ENCODE measurements around the gene KTI12. TPM values are rescaled to one million over a fixed set of nuclear protein-coding genes. Genes with fewer than 3 reads are reported as not detected.

The KTI12 gene
- 17.5 and 18.3 TPM in 2 replicates for total RNA-seq

GRCh38 chr1:52033190-52034049 is at the start of gene KTI12:
KTI12 (minus strand) TSS chr1:52033810; CDS start chr1:52033761, 49 bp downstream.

DNA sequence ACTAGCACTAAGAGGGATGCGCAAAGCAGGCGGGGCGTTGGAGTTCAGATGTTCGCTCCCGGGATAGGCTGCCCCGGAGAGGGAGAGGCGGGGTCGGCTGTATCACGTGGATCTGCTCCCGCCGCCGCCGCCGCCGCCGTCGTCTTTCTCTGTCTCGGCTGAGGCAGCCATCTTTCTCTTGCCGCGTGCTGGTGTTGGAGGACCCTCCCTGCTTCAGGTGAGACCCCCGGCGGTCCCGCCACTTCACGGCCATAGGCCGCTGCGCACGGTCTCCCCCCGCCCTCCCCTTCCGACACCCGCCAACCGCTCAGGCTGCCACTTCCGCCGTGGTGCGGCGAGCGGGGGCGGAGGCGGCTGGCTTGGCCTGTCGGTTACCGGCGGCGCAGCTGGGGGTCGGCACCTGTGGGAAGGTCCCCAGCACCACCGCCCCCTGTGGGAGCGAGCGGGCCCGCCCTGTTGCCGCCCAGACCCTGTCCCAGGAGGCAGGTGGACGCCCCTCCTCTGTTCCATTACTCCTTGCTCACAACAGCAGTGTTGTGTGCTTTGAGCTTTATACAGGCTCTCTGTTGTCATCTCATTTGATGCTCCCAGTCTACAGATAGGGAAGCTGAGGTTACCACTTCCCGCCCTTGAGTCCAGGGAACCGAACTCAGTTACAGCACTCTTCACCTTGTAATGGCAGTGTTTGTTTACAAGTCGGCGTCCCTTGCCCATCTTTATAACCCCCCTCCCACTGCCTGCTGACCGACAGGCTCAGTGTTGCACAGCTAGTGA is 22.7 kb upstream of the KTI12 start, which contains the start of gene BTF3L4:
BTF3L4 (plus strand) TSS at position 133 of the 774 bp plus-strand sequence. CDS start 3,553 bp downstream, outside the sequence.

DNA sequence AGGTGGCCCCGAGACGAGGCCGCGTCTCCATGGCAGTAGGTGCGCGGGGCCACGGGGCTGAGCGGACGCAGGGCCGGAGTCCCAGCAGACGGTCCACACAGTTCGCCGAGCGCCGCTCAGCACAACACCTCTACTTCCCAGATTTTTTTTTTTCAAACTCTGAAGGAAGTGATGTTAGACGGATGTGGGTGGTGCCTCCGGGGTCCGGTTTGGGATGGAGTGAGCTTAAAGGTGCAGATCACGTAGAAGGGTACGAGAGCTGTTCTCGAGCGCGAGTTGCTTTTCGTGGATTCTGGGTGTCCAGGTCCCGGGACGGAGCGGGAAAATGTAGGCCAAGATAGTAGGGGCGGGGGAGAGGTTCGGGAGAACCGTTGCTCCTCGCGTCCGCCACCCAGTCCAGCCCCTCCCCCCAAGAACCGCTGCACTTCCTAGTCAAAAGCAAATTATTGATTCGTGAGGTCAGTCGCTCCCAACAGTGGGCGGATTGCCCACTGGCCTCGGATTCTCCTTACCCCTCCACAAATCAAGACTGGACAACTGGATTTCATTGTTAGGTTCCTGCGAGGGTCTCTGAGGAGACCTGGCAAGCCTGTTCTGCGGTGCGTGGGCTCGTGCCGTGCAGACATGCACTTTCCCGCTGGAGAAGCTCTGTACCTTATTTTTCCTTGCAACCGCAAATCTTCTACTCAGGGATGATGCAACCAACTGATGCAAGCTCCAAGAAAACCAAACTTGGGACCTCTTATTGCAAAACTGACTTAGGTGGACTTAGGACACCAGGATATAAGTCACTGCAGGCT is 21.7 kb upstream of the KTI12 start, which contains the start of gene TXNDC12:
TXNDC12 (minus strand) TSS at position 126 of the 800 bp plus-strand sequence; CDS start at position 31, 95 bp downstream.

DNA sequence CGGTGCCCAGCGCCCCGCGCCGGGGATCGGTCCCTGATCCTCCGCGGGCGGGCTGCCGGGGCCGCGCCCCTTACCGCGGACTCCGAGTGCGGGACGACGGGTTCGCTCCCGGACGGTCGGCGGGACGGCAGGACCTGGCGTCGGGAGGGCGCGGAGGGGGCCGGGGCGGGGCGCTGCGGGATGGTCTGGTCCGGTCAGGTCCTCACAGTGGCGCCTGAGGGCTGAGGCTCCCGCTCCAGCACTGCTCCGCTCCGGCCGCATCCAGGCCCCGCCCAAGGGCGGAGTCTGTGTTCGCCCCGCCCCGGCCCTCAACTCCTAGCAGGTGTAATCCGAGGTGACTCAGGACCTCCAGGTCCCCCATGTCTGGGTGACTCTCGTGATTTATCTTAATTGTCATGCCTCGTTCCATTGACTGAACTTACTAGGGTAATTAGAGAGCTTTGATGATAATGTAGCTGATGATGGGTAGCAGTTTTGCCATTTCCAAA is 43.1 kb downstream of the KTI12 start, which contains the start of gene RAB3B:
RAB3B (minus strand) TSS at position 223 of the 488 bp plus-strand sequence. CDS start 13,583 bp downstream, outside the sequence.

Small RNA genes within 50 kb of the gene (small RNA-seq; reads per million reads assigned to genes)
- not detected for gene RN7SL290P

Other genes with a start within 250 kb of the KTI12 start
- gene NRDC, start 155.1 kb downstream of the KTI12 start, total RNA-seq, result 61.7 and 73.3 TPM in 2 replicates
- gene RAB3B, start 43.1 kb downstream of the KTI12 start, total RNA-seq, result 20.4 and 30.6 TPM in 2 replicates
- 21.7 and 25.3 TPM in 2 replicates for gene TXNDC12, start 21.4 kb upstream of the KTI12 start, total RNA-seq
- gene BTF3L4, start 22.5 kb upstream of the KTI12 start, total RNA-seq, result 47.9 and 56.2 TPM in 2 replicates
- gene ZFYVE9, start 108.3 kb upstream of the KTI12 start, total RNA-seq, result 31.8 and 41.1 TPM in 2 replicates